Testis (tissue), 3 donors: ENCODE measurements around the gene FERMT1. TPM values are rescaled to one million over a fixed set of nuclear protein-coding genes. Genes with fewer than 3 reads are reported as not detected.

Source experiments
- DNase-seq: peaks from one replicate; pipeline ENCODE4 v3.0.0-alpha.2; 2019
- H3K27ac ChIP-seq, 2 donors: fragments of 200-600 bp; sonication (generic); one replicate each; pipeline ENCODE4 v1.5.1; 2019
- H3K27me3 ChIP-seq: fragments of 200-600 bp; sonication (generic); one replicate; pipeline ENCODE4 v1.5.1; 2019
- H3K36me3 ChIP-seq: fragments of 200-600 bp; sonication (generic); one replicate; pipeline ENCODE4 v1.5.1; 2017; ENCODE audit warnings: low read depth; ENCODE audit errors: missing control alignments
- H3K4me1 ChIP-seq: fragments of 200-600 bp; sonication (generic); one replicate; pipeline ENCODE4 v1.5.1; 2019
- H3K4me3 ChIP-seq, 2 donors: fragments of 200-600 bp; sonication (generic); one replicate each; pipeline ENCODE4 v1.5.1; 2017 to 2019
- H3K9me3 ChIP-seq: fragments of 200-600 bp; sonication (generic); one replicate; pipeline ENCODE4 v1.5.1; 2017
- POLR2A ChIP-seq: fragments of 450-650 bp; IDR thresholded peaks from one replicate; pipeline ENCODE4 v1.6.1; 2017; ENCODE audit warnings: antibody characterized with exemption, mild to moderate bottlenecking, moderate library complexity
- WGBS, 2 donors: methylation state at CpG; one replicate each; pipeline ENCODE4 v1.1.5; 2018; 5-methylcytosine and 5-hydroxymethylcytosine counted together
- intact Hi-C: fragments of 100-400 bp; cut with DNase I; formaldehyde crosslinking; loops from one replicate; pipeline ENCODE4 v1.15.1; 2023; ENCODE audit warnings: low total_unique reads
- polyA plus RNA-seq: library from polyadenylated mRNA; stranded (reverse); fragments of 350-450 nt; fragmentation: Illumina TruSeq; extraction: RNeasy Lipid Tissue Mini Kit (QIAGEN cat#74804); gene quantifications from one replicate; pipeline ENCODE4 v1.2.3, GENCODE V29; 2014; ENCODE audit warnings: low read depth, low replicate concordance; ENCODE audit not compliant: insufficient read depth
- total RNA-seq, 2 donors: library from RNA; depleted of rRNA; stranded (reverse); fragments of >200 nt; gene quantifications; one replicate each; pipeline ENCODE4 v1.2.3, GENCODE V29; 2016
- TF ChIP-seq, protein P1 (sequence below), 3 experiments: fragments of 450-650 bp in 2 of 3; fragments of 200-600 bp in 1 of 3; sonication (generic) in 1 of 3; IDR thresholded peaks; one replicate each; pipeline ENCODE4 v1.5.1; 2016 to 2019; ENCODE audit warnings: antibody characterized with exemption in 3 of 3, mild to moderate bottlenecking in 2 of 3, moderate library complexity in 1 of 3

Gene FERMT1
- total and polyA plus RNA-seq, 3 donors from 2014 or later, result 1.8 to 5.7 (median 2.5) TPM

DNA sequence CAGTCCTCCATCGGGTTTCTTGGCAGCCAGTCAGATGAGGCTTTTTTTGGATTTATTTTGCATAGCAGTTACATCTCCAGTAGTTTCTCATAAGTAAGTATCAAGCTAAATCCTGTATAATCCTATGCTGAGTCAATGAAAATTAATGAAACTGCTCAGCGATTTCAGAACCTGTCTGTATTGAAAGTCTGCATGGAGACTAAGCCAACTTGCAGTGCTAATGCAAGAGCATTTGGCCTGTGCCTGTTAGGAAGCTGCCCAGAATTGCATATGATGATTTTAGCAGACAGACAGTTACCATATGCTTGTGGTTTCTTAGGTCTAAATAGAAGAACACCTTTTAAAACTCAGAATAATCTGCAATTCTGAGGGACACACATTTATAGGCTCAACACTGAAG is 43.8 kb downstream of the FERMT1 start:
- H3K4me3 ChIP-seq, result no peak overlapping the region
- 41 to 61% methylated on average over 2 of the region's 2 CpGs for WGBS, 2 donors
- no peaks in the 10 kb centered on the region for H3K9me3 ChIP-seq
- H3K4me1 ChIP-seq, result no peaks in the 10 kb centered on the region
- H3K27me3 ChIP-seq, result no peaks in the 10 kb centered on the region
- no peaks in the 10 kb centered on the region for H3K36me3 ChIP-seq
- TF ChIP-seq, protein P1, sequence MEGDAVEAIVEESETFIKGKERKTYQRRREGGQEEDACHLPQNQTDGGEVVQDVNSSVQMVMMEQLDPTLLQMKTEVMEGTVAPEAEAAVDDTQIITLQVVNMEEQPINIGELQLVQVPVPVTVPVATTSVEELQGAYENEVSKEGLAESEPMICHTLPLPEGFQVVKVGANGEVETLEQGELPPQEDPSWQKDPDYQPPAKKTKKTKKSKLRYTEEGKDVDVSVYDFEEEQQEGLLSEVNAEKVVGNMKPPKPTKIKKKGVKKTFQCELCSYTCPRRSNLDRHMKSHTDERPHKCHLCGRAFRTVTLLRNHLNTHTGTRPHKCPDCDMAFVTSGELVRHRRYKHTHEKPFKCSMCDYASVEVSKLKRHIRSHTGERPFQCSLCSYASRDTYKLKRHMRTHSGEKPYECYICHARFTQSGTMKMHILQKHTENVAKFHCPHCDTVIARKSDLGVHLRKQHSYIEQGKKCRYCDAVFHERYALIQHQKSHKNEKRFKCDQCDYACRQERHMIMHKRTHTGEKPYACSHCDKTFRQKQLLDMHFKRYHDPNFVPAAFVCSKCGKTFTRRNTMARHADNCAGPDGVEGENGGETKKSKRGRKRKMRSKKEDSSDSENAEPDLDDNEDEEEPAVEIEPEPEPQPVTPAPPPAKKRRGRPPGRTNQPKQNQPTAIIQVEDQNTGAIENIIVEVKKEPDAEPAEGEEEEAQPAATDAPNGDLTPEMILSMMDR (IDR thresholded peaks at IDR 0.05), result no peak
- TF ChIP-seq POLR2A, result no peak
- no peak for DNase-seq
- no peak overlapping the region for H3K27ac ChIP-seq
- intact Hi-C loops, result no loop called here

- 54 to 71% methylated on average over 8 of the region's 8 CpGs for WGBS, 2 donors
- peak; percentile 24 for DNase-seq
Measured at GRCh38 chr20:6075428-6076219, 47.2 kb downstream of the FERMT1 start.

DNA sequence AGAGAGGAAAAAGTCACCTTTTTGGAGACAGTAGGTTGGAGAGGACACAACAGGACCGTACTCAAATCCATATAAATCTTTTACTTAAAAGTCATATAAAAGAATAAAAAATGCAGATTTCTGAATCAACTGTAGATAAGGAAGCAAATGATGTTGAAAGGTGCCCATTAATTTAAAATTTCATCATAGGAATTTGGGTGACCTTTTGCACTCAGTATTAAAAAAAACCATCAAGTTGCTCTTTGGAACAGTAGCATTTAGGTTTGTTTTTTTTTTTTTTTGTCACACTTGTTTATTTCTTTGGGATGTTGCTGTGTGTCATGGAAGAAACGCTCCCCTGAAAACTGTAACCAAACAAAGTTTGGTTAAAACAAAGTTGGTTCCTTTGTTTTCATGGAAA is 48.0 kb downstream of the FERMT1 start:
- intact Hi-C loops, result no loop called here
- Histone ChIP-seq H3K9me3 (no peaks in the 10 kb centered on the region), H3K27ac (no peak overlapping the region), H3K36me3 (no peaks in the 10 kb centered on the region), H3K4me3 (no peak overlapping the region), H3K27me3 (no peaks in the 10 kb centered on the region), H3K4me1 (no peaks in the 10 kb centered on the region)
- DNase-seq, result no peak
- 61 to 70% methylated on average over 2 of the region's 2 CpGs for WGBS, 2 donors
- no peak for TF ChIP-seq POLR2A
- TF ChIP-seq, protein P1 (IDR thresholded peaks at IDR 0.05), result no peak

More at GRCh38 chr20:6075428-6076219, 47.2 kb downstream of the FERMT1 start:
- Histone ChIP-seq H3K36me3 (no peaks in the 10 kb centered on the region), H3K27ac (no peak overlapping the region), H3K9me3 (no peaks in the 10 kb centered on the region), H3K4me3 (no peak overlapping the region), H3K27me3 (no peaks in the 10 kb centered on the region), H3K4me1 (no peaks in the 10 kb centered on the region)
- TF ChIP-seq, protein P1 (IDR thresholded peaks at IDR 0.05), result no peak
- no peak for TF ChIP-seq POLR2A
- intact Hi-C loops, result no loop called here

GRCh38 chr20:6074145-6074561 is 48.7 kb downstream of the FERMT1 start:
- Histone ChIP-seq H3K4me3 (no peak overlapping the region), H3K36me3 (no peaks in the 10 kb centered on the region), H3K27me3 (no peaks in the 10 kb centered on the region), H3K9me3 (no peaks in the 10 kb centered on the region), H3K4me1 (no peaks in the 10 kb centered on the region), H3K27ac (no peak overlapping the region)
- WGBS, 2 donors, result 73 to 82% methylated on average over 2 of the region's 2 CpGs
- DNase-seq, result peak; percentile 33
- intact Hi-C loops, result no loop called here
- TF ChIP-seq POLR2A, result no peak
- TF ChIP-seq, protein P1 (IDR thresholded peaks at IDR 0.05), result peak in 1 of 3 experiments; percentile 28
